T-cell (primary cell): ENCODE measurements around the gene MIOX. TPM values are rescaled to one million over a fixed set of nuclear protein-coding genes. Genes with fewer than 3 reads are reported as not detected.

ENCODE experiments used
- ATAC-seq, 4 experiments: fragments of 200-7000 bp in 3 of 4; fragments of 150-1000 bp in 1 of 4; cut with Tn5 transposase; replicated peaks in 1 of 4; 1 replicate in 3 of 4; 2 replicates in 1 of 4; pipeline ENCODE4 v1.10.0; 2021; ENCODE audit warnings: moderate library complexity in 3 of 4, mild to moderate bottlenecking in 2 of 4, moderate number of reproducible peaks in 1 of 4
- CTCF ChIA-PET, 2 donors: fragments of 300-600 bp; sonication (Branson Sonifier 250); formaldehyde crosslinking; loops; one replicate each; lab custom pipeline; 2022; ENCODE audit warnings: antibody characterized with exemption in 2 of 2; lab: Charles Lee
- POLR2A ChIA-PET, 2 donors: fragments of 300-600 bp; sonication (Branson Sonifier 250); formaldehyde crosslinking; loops; one replicate each; lab custom pipeline; 2022; ENCODE audit warnings: antibody characterized with exemption in 2 of 2; lab: Charles Lee
- DNase-seq, 35 experiments: peaks; one replicate each; pipeline versions ENCODE4 v3.0.0 to v3.0.0-alpha.2; 2013 to 2023
- H3K27ac ChIP-seq: one replicate; pipeline ENCODE4 v1.5.1; 2013; ENCODE audit warnings: low read length
- H3K27me3 ChIP-seq, 2 experiments: replicated peaks in 1 of 2; 1 replicate in 1 of 2; 2 replicates in 1 of 2; pipeline versions ENCODE4 v1.6.1 to v1.7.0; 2013; ENCODE audit warnings: low read length in 1 of 2, mixed read lengths in 1 of 2; ENCODE audit not compliant: control insufficient read depth in 2 of 2, insufficient read depth in 2 of 2; ENCODE audit errors: extremely low read depth in 1 of 2
- H3K36me3 ChIP-seq, 2 donors: 1 replicate in 1 of 2; 2 replicates in 1 of 2; pipeline versions ENCODE4 v1.6.1 to v1.7.0; 2013; ENCODE audit warnings: low read length in 1 of 2; ENCODE audit not compliant: control insufficient read depth in 2 of 2, insufficient read depth in 1 of 2; ENCODE audit errors: extremely low read depth in 1 of 2
- H3K4me1 ChIP-seq, 2 experiments: 1 replicate in 1 of 2; 2 replicates in 1 of 2; pipeline versions ENCODE4 v1.6.1 to v1.7.0; 2013; ENCODE audit warnings: low read length in 2 of 2, mixed read lengths in 1 of 2; ENCODE audit not compliant: insufficient read depth in 2 of 2, control insufficient read depth in 1 of 2; ENCODE audit errors: extremely low read depth in 1 of 2
- H3K4me3 ChIP-seq, 2 donors: 1 replicate in 1 of 2; 2 replicates in 1 of 2; pipeline versions ENCODE4 v1.5.1 to v1.7.0; 2013; ENCODE audit warnings: mild to moderate bottlenecking in 2 of 2, low read length in 1 of 2, moderate library complexity in 1 of 2; ENCODE audit not compliant: control insufficient read depth in 1 of 2; ENCODE audit errors: extremely low read depth in 1 of 2
- H3K9me3 ChIP-seq: 2 replicates; pipeline ENCODE4 v1.7.0; 2013
- H3K27ac Mint-ChIP-seq, 2 donors: one replicate each; pipeline ENCODE4 v1.8.0; 2020 to 2021; ENCODE audit warnings: mild to moderate bottlenecking in 2 of 2, mixed read lengths in 2 of 2
- H3K27me3 Mint-ChIP-seq, 2 donors: one replicate each; pipeline ENCODE4 v1.8.0; 2021 to 2022; ENCODE audit warnings: mixed read lengths in 2 of 2
- H3K36me3 Mint-ChIP-seq: one replicate; pipeline ENCODE4 v1.8.0; 2021; ENCODE audit warnings: mixed read lengths
- H3K4me1 Mint-ChIP-seq, 3 donors: one replicate each; pipeline ENCODE4 v1.8.0; 2020 to 2022; ENCODE audit warnings: mixed read lengths in 3 of 3, mild to moderate bottlenecking in 1 of 3
- H3K4me3 Mint-ChIP-seq, 3 donors: one replicate each; pipeline ENCODE4 v1.8.0; 2020 to 2022; ENCODE audit warnings: mild to moderate bottlenecking in 3 of 3, mixed read lengths in 3 of 3, moderate library complexity in 3 of 3
- H3K9me3 Mint-ChIP-seq, 3 donors: one replicate each; pipeline ENCODE4 v1.8.0; 2020 to 2022; ENCODE audit warnings: mixed read lengths in 3 of 3
- WGBS: methylation state at CpG from one replicate; pipeline ENCODE4 v1.1.5; 2013; ENCODE audit warnings: missing lambda C conversion rate; ENCODE audit not compliant: insufficient coverage; 5-methylcytosine and 5-hydroxymethylcytosine counted together
- total RNA-seq, 35 experiments: library from RNA in 6 of 35; stranded (reverse) in 6 of 35; fragments of 120-200 nt in 1 of 35; gene quantifications; one replicate each; pipeline versions ENCODE4 v1.2.1 to v1.2.4 and lab custom pipeline; 2013 to 2026

The MIOX gene
- total RNA-seq, 5 donors from 2014 or later (not counting 1 experiment from before 2014, with no cell fraction given), result 0.36 to 0.70 (median 0.54) TPM; not detected in 1

- no peak overlapping the region for H3K27ac ChIP-seq
- Mint-ChIP-seq H3K27me3 (no peaks in the 10 kb centered on the region), H3K36me3 (peaks cover 34% of the 10 kb centered on the region), H3K9me3 (no peaks in the 10 kb centered on the region), H3K27ac (no peak overlapping the region), H3K4me1 (peaks cover 8 to 12% (median 9%) of the 10 kb centered on the region in 3 donors), H3K4me3 (no peak overlapping the region)
- H3K4me1 ChIP-seq, result peaks cover 0 to 8% of the 10 kb centered on the region in 2 experiments
- no peak for DNase-seq
- H3K36me3 ChIP-seq, result peaks cover 27 to 76% of the 10 kb centered on the region in 2 donors
- 99% methylated on average over 25 of the region's 27 CpGs for WGBS
- no peaks in the 10 kb centered on the region for H3K27me3 ChIP-seq
- ATAC-seq, result no peak
- no peak overlapping the region for H3K4me3 ChIP-seq
- ChIA-PET CTCF (no interaction called here), POLR2A (no interaction called here)
- H3K9me3 ChIP-seq, result no peaks in the 10 kb centered on the region
Measured at GRCh38 chr22:50454556-50455075, 32.0 kb upstream of the MIOX start.

GRCh38 chr22:50455201-50455600 lies 31.5 kb upstream of the MIOX start:
- peaks cover 5 to 9% (median 6%) of the 10 kb centered on the region in 3 donors for H3K4me1 Mint-ChIP-seq
- H3K36me3 Mint-ChIP-seq, result peaks cover 32% of the 10 kb centered on the region
- POLR2A ChIA-PET, result no interaction called here
- H3K9me3 Mint-ChIP-seq, result no peaks in the 10 kb centered on the region
- Histone ChIP-seq H3K27me3 (no peaks in the 10 kb centered on the region), H3K4me3 (no peak overlapping the region), H3K4me1 (peaks cover 0 to 5% of the 10 kb centered on the region in 2 experiments), H3K36me3 (peaks cover 32 to 77% of the 10 kb centered on the region in 2 donors), H3K27ac (no peak overlapping the region), H3K9me3 (no peaks in the 10 kb centered on the region)
- WGBS, result 97% methylated on average over 14 of the region's 18 CpGs
- no peak for DNase-seq
- no peak overlapping the region for H3K27ac Mint-ChIP-seq
- H3K27me3 Mint-ChIP-seq, result no peaks in the 10 kb centered on the region
- no peak overlapping the region for H3K4me3 Mint-ChIP-seq
- CTCF ChIA-PET, result no interaction called here
- ATAC-seq, result no peak

DNA sequence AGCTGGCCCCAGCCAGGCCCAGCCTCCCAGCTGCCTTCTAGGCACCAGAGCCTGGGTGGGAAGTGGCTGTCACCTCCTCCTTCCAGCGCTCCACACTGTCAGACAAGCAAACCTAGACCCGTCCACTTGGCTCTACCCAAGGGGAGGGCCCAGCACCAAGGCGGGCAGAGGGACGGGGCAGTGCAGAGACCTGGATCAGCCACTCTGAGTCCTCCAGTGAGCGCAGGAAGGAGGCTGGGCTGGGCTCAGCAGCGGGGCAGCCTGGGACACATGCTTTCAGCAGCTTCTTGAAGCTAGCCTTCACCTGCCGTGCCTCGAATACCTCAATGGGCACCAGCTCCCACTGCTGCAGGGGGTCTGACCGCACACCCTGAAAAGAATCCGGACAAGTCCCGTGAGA lies 30.6 kb upstream of the MIOX start:
- H3K36me3 Mint-ChIP-seq, result peaks cover 35% of the 10 kb centered on the region
- POLR2A ChIA-PET, result no interaction called here
- H3K27ac Mint-ChIP-seq, result no peak overlapping the region

GRCh38 chr22:50456466-50457234 lies 30.0 kb upstream of the MIOX start:
- 90% methylated on average over 32 of the region's 34 CpGs for WGBS
- peak in 3 of 4 experiments; percentile 20 to 52 (median 39) for ATAC-seq
- H3K4me3 Mint-ChIP-seq, result no peak overlapping the region
- no peak overlapping the region for H3K27ac ChIP-seq
- POLR2A ChIA-PET, result no interaction called here
- CTCF ChIA-PET, result interaction anchor here in 1 of 2 donors (1.1 kb wide), 1 partner anchor 69 kb away, joined by 3 read pairs; the partner anchor contains the start of gene SCO2
- peaks cover 30 to 82% of the 10 kb centered on the region in 2 donors for H3K36me3 ChIP-seq
- no peaks in the 10 kb centered on the region for H3K27me3 Mint-ChIP-seq
- H3K36me3 Mint-ChIP-seq, result peaks cover 31% of the 10 kb centered on the region
- DNase-seq, result peak in 1 of 35 experiments; percentile 37
- H3K9me3 Mint-ChIP-seq, result no peaks in the 10 kb centered on the region
- H3K9me3 ChIP-seq, result no peaks in the 10 kb centered on the region
- peaks cover 0 to 7% (median 3%) of the 10 kb centered on the region in 3 donors for H3K4me1 Mint-ChIP-seq
- peaks cover 0 to 5% of the 10 kb centered on the region in 2 experiments for H3K4me1 ChIP-seq
- no peaks in the 10 kb centered on the region for H3K27me3 ChIP-seq
- H3K27ac Mint-ChIP-seq, result peak overlapping the region; percentile 46 to 61
- no peak overlapping the region for H3K4me3 ChIP-seq

More for the DNA sequence above, 30.6 kb upstream of the MIOX start:
- H3K4me3 ChIP-seq, result no peak overlapping the region
- DNase-seq, result no peak
- no peaks in the 10 kb centered on the region for H3K9me3 ChIP-seq
- H3K4me1 ChIP-seq, result peaks cover 0 to 5% of the 10 kb centered on the region in 2 experiments
- Mint-ChIP-seq H3K27me3 (no peaks in the 10 kb centered on the region), H3K4me1 (peaks cover 3 to 9% (median 5%) of the 10 kb centered on the region in 3 donors), H3K4me3 (no peak overlapping the region), H3K9me3 (no peaks in the 10 kb centered on the region)
- H3K27ac ChIP-seq, result no peak overlapping the region
- 90% methylated on average over 6 of the region's 11 CpGs for WGBS
- H3K27me3 ChIP-seq, result no peaks in the 10 kb centered on the region
- no peak for ATAC-seq
- peaks cover 28 to 77% of the 10 kb centered on the region in 2 donors for H3K36me3 ChIP-seq
- CTCF ChIA-PET, result no interaction called here

GRCh38 chr22:50459016-50459415 lies 27.6 kb upstream of the MIOX start:
- Histone ChIP-seq H3K27me3 (no peaks in the 10 kb centered on the region), H3K4me1 (peaks cover 0 to 5% of the 10 kb centered on the region in 2 experiments), H3K27ac (no peak overlapping the region), H3K36me3 (peaks cover 38 to 95% of the 10 kb centered on the region in 2 donors), H3K4me3 (no peak overlapping the region), H3K9me3 (no peaks in the 10 kb centered on the region)
- Mint-ChIP-seq H3K27me3 (no peaks in the 10 kb centered on the region), H3K36me3 (peaks cover 35% of the 10 kb centered on the region), H3K4me1 (peaks cover 0 to 2% (median 1%) of the 10 kb centered on the region in 3 donors), H3K4me3 (no peak overlapping the region), H3K27ac (no peak overlapping the region), H3K9me3 (no peaks in the 10 kb centered on the region)
- ChIA-PET CTCF (interaction anchor here in 1 of 2 donors (0.5 kb wide), 1 partner anchor 21 kb away, joined by 3 read pairs; no protein-coding TSS in a partner anchor), POLR2A (no interaction called here)
- DNase-seq (no peak), ATAC-seq (no peak)
- WGBS, result 94% methylated on average over 16 of the region's 22 CpGs

- Mint-ChIP-seq H3K27me3 (no peaks in the 10 kb centered on the region), H3K4me1 (peaks cover 0 to 2% (median 1%) of the 10 kb centered on the region in 3 donors), H3K9me3 (no peaks in the 10 kb centered on the region), H3K27ac (no peak overlapping the region), H3K4me3 (no peak overlapping the region), H3K36me3 (peaks cover 35% of the 10 kb centered on the region)
- CTCF ChIA-PET, result no interaction called here
- no peak overlapping the region for H3K27ac ChIP-seq
- WGBS, result 94% methylated on average over 39 of the region's 41 CpGs
- DNase-seq, result no peak
- H3K27me3 ChIP-seq, result no peaks in the 10 kb centered on the region
- H3K36me3 ChIP-seq, result peaks cover 32 to 95% of the 10 kb centered on the region in 2 donors
- H3K9me3 ChIP-seq, result no peaks in the 10 kb centered on the region
- peaks cover 0 to 5% of the 10 kb centered on the region in 2 experiments for H3K4me1 ChIP-seq
- POLR2A ChIA-PET, result no interaction called here
- ATAC-seq, result peak in 3 of 4 experiments; percentile 17 to 30 (median 22)
- H3K4me3 ChIP-seq, result no peak overlapping the region
Measured at GRCh38 chr22:50459496-50460140, 27.0 kb upstream of the MIOX start.
